CMK (cell line): Measurements from ENCODE around the gene PLEKHA6.

Experiments used
- DNase-seq: peaks from one replicate; pipeline ENCODE4 v3.0.0-alpha.2; 2010; ENCODE audit warnings: low read depth

Gene PLEKHA6

DNA sequence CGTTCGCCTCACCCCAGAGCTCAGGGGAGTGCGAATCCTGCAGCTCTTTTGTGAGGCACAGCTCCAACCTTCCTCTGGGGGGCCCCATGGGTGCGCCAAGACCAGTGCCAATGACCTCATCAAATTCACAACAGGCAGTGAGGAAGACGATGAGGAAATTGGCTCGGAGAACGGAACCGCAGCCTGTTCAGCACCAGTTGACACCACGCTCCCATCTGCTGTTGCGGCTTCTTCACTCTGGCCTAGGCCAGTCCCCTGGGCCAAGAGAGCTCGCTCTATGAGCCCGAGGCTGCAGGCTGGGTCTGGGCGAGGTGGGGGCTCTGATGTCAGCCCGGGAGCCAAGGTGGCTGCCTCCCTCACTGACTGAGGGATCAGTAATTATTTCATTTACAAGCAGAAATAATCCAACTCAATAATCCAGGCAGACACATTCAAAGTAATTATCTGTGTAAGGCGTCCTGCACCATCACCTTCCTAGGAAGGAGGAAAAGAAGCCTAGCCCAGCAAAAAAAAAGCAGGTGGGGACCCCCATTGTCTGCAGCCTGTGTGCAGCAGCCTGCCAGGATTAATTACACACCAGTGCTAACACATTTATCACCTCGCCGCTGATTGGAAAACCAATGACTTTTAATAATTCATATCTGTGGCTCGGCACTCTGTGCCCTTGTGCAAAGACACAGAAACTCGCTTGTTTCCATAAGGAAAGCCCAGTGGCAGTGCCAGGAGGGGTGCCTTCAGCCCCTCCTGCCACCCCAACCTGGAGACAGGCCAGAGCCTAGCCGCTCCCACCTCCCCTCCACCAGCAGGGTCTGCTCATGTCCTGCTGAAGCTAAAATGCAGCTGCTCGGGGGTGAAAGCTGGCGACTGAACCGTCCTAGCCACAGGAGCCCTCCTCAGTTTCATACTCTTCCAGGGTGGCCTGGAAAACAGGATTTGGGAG, 1.9 kb downstream of the PLEKHA6 start:
- DNase-seq: no peak

DNA sequence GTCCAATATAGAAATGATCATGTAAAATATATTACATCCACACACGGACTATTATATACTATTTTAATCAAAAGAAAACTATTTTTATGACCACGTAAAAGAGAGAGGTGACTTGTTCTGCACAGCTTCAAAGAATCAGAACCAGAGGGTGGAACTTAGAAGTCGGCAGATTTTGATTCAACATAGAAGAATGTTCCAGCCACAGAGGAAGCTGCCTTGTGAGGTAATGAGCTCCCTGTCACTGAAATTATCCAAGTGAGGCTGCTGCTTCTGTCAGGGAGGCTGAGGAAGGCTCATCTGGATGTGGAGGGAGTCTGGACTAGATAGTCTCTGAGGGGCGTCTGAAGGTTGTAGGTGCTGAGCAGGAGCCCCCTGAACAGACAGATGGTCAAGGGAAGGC, 2.7 kb downstream of the PLEKHA6 start:
- DNase-seq: no peak

DNA sequence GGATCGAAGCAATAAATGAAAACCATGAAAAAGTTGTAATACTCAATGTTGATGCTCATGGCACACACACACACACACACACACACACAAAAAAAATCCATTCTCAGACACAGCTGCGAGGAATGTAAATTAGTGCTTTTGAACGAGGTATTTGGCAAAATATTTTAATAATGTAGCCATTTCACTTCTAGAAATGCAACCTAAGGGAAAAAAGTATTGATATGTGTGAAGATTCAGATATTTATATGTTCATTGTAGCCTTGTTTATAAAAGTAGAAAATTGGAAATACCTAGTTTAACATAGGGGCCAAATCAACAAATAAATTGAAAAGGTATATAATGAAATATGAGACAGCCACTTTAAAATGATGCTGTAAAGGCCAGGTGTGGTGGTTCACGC, 3.8 kb downstream of the PLEKHA6 start:
- DNase-seq: no peak

DNA sequence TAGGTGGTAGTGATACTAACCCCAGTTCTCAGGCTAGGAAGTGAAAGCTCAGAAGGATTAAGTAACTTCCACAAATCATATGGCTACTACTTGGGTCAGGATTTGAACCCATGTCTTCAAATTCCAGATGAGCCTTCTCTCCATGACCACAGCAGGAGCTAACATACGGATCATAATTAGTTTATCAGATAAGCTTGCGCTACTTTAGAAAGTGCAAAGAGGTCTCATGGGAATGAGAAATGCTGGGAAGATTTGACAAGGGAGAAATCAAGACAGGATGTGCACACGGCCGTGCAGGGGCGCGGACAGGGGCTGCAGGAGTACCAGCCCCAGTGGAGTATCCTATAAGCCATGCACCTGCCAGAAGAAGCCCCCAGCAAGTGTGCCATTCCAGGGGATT, 5.2 kb downstream of the PLEKHA6 start:
- DNase-seq: no peak

DNA sequence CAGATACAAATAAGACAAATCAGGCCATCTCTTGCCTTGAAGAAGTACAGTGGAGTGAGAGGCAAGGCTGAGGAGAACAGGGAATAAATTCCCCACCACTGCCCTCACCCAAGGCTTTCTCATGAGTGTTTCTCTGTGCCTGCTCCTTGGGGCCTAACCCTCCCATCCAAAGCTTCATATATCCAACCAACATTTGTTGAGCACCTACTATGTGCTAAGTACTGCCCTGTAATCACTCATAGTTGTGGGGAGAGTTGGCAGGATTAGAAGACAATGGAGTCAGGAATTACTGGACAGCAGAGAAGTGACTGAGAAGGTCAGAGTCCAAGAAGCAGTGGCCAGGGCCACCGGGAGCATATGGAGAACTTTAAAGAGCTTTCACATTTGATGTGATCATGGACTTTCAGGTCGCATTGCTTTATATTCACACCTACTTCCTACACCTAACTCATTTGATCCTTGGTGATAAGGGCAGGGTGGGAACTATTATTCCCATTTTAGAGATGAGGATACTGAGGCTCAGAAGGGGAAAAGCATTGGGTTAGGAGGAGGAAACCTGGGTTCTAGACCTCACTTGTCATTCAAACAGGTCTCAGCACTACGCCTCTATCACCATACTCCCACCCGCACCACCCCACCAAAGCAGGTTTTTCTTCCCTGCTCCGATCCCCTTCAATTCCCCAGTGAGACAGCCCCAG, 6.4 kb downstream of the PLEKHA6 start:
- no peak for DNase-seq

DNA sequence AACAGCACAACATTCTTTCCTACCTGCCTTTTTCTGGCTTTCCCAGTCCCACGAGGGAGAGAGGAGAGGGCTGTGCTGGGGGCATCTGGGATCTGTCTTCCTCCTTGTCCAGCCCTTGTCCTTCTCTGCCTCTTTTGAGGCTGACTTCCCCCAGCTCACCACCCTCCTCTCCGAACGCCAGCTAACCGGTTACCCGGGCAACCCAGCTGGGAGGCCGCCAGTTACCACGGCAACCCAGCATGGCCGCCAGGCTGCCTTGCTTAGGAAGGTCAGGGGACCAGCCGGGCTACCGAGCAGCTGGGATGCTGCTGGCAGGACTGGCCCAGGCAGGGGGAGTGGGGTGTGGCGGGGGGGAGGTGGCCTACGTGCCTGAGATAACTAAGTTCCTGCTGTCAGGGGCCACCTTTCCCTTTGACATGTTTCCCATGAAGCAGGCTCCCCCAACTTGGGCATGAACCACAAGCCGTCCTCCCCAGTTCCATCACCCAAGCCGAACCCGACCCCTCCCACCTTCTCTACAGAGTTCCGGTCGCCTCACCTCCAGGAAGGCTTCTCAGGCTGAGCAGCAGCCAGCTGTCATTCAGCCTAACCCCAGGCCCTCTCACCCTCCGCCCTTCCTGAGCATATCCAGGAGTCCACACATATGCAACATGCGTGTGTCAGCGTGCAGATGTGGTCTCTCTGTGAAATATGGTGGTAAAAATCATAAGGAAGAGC, 8.7 kb downstream of the PLEKHA6 start:
- no peak for DNase-seq

DNA sequence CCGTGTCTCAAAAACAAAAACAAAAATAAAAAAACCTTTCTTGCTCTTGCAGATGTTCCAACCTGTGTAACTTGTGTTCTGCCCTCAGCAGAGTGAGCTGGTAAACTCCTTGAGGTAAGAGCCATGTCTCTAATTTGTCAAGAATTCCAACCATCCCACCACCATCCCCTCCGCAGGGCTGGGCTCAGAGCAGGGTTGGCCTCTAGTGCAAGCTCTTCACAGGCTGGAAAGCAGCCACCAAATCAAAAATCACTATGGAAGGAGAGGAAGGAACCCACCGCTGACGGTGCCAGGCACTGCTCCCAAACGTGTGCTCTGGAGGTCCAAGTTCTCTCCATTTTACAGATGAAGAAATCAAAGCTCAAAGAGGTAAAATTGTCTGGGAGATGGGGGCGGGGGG, 9.4 kb downstream of the PLEKHA6 start:
- DNase-seq: no peak

DNA sequence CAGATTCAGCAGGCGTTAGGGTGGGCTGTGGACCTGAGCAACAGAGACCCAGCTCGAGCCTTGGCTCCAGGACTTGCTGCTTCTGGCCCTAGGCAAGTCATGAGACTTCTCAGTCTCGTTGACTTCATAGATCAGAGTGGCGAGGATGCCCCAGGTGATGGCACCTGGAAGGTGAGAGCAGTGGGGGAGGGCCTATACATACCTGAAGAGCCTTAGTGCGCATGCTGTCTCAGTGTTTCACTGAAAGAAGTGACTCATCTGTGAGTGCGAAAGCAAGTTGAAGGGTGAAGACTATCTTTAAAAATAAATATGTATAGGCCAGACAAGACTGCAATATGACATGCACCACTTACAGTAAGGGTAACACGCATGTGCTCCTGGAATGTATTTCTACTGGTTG, 10.1 kb downstream of the PLEKHA6 start:
- DNase-seq: no peak

DNA sequence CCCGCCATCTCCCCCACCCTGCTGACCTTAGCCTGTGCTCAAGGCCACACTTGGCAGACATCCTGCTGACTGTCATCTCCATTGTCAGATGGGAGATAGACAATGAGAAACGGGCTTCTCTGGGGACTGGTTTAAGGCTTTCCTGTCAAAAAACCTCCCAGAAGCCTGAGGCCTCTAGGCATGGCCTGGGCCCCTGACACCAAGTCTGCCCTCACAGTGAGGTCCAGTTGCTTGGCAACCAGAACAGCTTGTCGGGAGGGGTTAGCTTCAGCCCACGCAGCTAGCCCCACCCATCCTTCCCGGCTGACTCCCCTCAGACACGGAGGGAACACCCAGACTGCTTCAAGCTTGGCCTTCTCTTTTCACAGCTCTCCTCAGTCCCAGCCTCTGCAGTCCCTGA, 11.0 kb downstream of the PLEKHA6 start:
- DNase-seq: peak; percentile 82

DNA sequence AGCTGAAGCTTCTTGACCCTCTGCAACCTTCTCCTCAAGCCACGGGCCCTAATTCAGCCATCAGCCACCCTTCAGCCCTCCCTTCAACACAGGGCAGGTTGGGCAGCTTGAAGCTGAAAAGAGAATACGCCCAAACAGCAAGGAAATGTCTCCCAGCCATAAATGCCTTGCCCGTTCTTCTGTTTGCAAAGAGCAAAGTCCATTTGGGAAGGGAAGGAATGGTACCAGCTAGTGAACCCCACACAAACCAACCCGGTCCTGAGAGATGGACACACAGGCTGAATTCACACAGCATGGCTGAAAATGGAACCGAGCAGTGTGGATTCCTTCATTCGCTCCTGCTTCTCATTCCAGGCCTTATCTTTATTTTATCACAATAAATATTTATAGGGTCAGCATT, 11.5 kb downstream of the PLEKHA6 start:
- DNase-seq: no peak

DNA sequence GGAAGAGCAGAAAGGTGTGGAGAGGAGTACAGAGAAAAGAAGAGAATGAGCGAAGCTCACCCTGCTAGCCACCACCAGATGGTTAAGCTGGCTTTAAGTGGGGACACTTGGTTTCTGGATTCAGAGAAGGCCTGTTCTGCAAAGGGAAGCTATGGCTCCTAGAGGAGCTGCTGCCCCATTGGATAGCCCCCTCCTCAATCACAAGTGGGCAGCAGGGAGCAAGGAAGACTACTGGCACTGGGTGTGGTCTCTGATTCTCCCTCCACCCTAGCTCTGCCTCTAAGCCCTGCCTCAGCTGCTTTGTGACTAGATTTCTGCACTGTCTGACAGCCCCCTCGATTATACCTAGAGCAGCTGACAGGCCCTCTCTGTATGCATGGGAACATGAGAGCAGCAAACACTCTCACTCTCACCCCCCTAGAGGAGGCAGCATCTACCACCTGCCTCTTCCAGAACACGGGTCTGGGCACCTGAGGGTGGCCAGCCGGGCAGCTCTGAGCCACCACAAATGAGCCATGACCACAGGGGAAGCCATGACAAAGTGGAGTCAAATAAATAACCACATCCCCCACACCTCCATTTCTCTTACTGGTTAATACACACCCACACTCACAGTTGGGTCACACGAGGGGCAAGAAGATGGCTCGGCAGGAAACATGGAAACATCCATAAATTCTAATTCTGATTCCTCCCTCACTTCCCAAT, 13.6 kb downstream of the PLEKHA6 start:
- no peak for DNase-seq

DNA sequence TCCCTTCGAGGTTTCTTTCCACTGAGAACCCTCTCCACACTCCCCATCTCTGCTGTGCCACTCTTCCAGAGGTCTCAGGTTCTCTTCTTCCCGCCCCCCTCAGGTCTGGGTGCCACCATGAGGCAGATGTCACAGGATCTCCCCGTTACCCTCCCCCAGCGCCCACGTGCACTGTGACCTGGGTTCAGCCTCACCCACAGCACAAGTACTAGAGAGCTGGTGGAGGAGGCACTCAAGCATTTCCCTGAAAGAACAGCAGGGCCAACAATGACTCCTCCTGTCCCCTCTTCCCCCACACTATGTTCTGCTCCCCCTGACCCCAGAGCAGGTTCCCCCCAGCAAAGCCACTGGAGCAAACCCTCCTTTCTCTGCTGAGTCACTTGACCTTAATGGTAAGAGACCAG, 14.3 kb downstream of the PLEKHA6 start:
- DNase-seq: no peak

DNA sequence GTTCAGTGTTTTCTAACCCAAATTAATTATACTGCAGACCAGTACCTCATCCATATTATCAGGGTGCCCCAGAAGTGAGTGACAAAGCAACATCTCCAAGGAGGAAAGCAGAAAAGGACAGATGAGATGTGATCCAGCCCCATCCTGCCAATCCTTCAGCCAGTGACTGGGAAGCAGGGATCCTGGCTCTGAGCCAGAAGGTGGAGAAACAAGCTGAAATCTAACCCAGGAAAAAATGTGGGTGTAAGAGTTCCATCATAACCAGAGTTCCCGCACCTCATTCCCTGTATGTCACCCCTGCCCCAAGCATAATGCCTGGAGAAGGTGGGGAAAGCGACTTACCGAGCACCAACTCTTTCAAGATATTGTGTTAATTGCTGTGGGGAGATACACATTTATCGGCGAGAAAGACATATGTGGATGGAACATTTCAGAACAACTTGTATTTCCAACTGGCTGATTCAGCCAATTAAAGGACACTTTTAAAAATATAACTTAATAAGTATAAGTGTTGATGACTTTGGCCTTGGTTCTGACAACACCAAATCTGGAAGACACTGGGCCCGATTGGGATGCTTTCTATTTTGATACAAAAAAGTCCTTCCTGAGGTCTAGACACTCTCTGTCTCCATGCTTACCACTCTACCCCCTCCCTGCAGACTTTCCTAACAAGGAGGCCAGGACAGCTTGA, 14.9 kb downstream of the PLEKHA6 start:
- no peak for DNase-seq

DNA sequence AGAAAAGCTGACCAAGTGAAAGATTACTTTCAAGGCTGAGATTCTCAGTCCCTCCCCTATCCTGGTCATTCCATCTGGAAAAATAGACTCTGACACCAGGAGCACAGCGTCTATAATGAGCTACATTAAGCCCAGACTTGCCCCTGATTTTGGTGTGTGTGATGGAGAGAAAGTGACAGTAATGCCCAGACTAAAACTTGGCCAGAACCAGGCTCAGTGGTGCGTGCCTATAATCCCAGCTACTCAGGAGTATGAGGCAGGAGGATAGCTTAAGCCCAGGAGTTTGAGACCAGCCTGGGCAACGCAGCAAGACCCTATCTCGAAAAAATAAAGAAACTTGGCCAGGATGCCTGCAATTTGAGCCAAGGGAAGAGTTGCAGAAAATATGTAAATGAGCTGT, 15.9 kb downstream of the PLEKHA6 start:
- DNase-seq: no peak

DNA sequence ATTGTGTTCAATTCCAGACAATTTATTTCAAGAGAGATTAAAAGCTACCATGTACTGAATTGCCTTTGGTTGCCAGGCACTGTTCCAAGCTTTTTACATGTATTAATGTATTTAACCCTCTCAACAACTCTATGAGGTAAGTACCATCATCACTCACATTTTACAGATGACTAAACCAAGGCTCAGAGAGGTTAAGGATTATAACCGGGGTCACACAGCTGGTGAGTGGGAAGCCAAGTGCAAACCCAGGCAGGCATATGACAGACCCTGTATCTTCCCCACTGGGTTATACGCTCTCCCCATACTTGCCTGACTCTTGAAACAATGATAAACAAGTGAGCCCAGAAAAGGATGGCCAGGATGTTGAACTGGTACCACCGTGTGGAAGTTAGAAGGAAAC, 16.5 kb downstream of the PLEKHA6 start:
- no peak for DNase-seq

DNA sequence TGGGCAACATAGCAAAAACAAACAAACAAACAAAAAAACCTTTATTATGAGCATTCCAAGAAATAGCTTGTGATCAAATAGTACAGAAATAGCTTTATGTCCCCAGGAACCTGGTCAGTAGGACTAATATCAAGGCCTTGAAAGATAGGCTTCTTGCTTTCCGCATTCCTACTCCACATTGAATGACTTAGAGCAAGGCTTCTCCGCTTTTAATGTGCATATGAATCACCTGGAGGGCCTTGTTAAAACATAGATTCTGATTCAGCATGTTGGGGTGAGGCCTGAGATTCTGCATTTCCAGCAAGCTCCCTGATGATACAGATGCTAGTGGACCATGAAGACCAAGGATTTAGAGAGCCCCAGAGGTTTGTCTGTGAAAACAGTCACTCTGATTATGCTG, 17.4 kb downstream of the PLEKHA6 start:
- DNase-seq: no peak

DNA sequence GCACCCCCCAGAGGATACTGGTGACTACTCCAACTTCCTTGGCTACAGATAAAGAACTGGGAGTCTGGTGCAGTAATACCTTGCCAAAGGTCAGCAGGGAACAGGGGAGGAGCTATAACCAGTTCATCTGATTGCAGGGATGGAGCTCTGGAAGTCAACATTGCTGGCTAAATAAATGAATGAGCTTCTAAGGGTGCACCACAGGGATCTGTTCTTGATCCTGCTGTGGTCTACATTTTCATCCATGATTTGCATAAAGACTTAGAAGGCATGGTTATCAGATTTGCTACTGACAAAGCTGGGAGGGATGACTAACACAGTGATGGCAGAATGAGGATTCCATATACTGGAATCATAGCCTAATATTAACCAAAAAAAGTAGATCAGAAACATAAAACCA, 18.3 kb downstream of the PLEKHA6 start:
- DNase-seq: no peak

DNA sequence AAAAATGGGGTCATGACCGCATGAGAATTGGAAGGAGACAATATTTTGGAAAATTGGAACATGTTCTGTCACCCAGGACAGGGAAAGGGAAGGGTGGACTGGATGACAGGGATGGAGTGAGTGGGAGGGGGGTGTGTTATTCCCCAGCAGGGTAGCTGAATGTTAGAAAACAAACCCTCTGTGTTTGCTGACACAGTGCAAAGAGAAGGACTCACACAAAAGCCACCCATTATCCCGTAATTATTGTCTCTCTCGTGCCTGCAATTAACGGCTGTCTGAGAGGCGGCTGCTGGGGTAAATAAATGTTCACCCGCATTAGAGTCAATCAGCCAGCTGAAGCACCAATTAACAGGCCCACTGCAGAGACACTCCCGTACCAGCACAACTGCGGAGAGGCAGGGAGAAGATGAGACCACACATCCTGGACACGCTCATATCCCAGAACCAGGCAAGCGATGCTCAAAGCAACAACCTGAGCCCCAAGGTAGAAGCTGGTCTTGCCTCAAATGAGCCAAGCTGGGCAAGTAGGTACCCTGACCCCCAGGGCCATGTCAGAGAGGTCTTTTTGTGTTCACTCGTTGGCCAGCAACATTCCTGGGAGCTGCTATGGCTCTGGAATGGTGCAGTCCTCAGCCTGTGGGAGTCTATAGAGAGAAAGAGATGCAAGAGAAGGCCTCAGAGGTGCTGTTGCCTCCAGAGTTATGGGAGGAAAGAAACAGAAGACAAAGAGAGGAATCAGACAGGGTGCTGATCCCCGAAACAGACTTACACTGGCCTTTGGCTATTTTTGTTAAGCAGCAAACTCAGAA, 19.4 kb downstream of the PLEKHA6 start:
- DNase-seq: no peak

DNA sequence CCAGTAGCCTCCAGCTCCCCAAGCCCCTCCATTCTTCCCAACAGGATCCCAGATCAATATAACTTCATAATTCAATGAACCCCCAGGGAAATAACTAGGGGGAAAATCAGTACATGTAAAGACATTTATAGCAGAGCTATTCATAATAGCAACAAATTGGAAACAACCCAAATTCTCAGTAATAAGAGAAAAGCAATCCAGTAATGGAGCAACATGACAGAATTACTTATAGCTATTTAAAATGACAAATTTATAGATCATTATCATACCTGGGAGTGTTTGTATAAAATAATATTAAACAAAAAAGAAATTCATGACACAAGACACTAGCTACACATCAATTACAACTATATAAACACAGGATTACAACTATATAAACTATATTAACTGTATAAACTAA, 20.2 kb downstream of the PLEKHA6 start:
- no peak for DNase-seq

DNA sequence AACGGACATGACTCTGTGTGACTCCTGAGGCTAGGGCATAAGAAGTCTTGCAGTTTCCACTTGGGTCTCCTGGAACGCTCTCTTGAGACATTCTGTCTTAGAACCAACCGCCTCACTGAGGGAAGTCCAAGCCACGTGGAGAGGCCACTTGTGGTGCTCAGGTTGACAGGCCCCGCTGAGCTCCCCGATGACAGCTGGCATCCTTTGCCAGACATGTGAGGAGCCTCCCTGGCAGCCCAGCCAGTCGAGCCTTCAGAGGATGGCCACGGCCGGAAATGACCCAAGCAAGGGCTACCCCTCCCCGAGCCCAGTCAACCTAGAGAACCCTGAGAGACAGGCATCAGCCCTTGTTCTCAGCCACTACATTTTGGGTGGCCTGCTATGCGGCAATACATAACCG, 20.7 kb downstream of the PLEKHA6 start:
- DNase-seq: no peak

DNA sequence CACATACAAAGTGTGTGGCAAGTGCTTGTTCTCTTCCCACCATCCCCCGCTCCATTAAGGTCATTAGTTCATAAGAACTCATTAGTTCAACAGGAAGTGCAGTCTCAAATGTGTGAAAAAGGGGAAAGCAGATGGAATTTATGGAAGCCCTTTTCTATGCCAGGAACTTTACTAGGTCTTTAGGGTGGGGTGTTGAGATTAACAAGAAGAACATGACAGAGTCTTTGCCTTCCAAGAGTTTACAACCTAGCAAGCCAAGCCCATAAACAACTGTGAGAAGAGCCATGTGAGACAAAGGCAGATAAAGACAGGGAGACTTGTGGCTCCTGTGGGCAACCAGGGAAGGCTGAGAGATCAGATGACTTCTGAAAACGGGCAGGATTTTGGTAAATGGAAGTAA, 21.4 kb downstream of the PLEKHA6 start:
- no peak for DNase-seq
